ENCODE measurements around the gene IDI2. TPM values are rescaled to one million over a fixed set of nuclear protein-coding genes. Genes with fewer than 3 reads are reported as not detected.

The IDI2 gene
- total and polyA plus RNA-seq, 2 of the 13 experiments (the other 11 are each of a cell fraction or from before 2014, with no cell fraction given), result not detected

GRCh38 chr10:970311-971149 lies 55.1 kb downstream of the IDI2 start (continued):
- TF ChIP-seq ZIK1 (CRISPR knock-in tag; IDR thresholded peaks at IDR 0.05; ENCODE audit: borderline replicate concordance, low read depth), result no peak
- no peak for TF ChIP-seq ZNF367 (CRISPR knock-in tag; IDR thresholded peaks at IDR 0.05; ENCODE audit: borderline replicate concordance)
- peak; percentile 32 for TF ChIP-seq THAP11 (CRISPR knock-in tag; IDR thresholded peaks at IDR 0.05)
- peak; percentile 62 for TF ChIP-seq SALL1 (CRISPR knock-in tag; IDR thresholded peaks at IDR 0.05)
- TF ChIP-seq PHF21A (CRISPR knock-in tag; IDR thresholded peaks at IDR 0.05), result peak; percentile 86
- TF ChIP-seq PLSCR1 (CRISPR knock-in tag; IDR thresholded peaks at IDR 0.05; ENCODE audit: borderline replicate concordance), result no peak
- no peak for TF ChIP-seq SETDB1 (CRISPR knock-in tag; IDR thresholded peaks at IDR 0.05; ENCODE audit: borderline replicate concordance)
- TF ChIP-seq ZNF7 (CRISPR knock-in tag; IDR thresholded peaks at IDR 0.05), result no peak
- no peak for TF ChIP-seq CCAR2 (optimal IDR thresholded peaks at IDR 0.05; ENCODE audit: low read depth, low read length)
- no peak for TF ChIP-seq IKZF4 (CRISPR knock-in tag; IDR thresholded peaks at IDR 0.05; ENCODE audit: borderline replicate concordance, low read depth, not compliant biosample characterization)
- no peak for TF ChIP-seq NONO (IDR thresholded peaks at IDR 0.05)
- no peak for TF ChIP-seq NONO (CRISPR knock-in tag; conservative IDR thresholded peaks at IDR 0.05)
- TF ChIP-seq, protein P1, sequence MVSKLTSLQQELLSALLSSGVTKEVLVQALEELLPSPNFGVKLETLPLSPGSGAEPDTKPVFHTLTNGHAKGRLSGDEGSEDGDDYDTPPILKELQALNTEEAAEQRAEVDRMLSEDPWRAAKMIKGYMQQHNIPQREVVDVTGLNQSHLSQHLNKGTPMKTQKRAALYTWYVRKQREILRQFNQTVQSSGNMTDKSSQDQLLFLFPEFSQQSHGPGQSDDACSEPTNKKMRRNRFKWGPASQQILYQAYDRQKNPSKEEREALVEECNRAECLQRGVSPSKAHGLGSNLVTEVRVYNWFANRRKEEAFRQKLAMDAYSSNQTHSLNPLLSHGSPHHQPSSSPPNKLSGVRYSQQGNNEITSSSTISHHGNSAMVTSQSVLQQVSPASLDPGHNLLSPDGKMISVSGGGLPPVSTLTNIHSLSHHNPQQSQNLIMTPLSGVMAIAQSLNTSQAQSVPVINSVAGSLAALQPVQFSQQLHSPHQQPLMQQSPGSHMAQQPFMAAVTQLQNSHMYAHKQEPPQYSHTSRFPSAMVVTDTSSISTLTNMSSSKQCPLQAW (CRISPR knock-in tag; IDR thresholded peaks at IDR 0.05), result 0 out of 2 replicates have a peak, but pooled peaks have one; percentile 28
- TF ChIP-seq FOXJ3 (CRISPR knock-in tag; IDR thresholded peaks at IDR 0.05; ENCODE audit: borderline replicate concordance), result peak; percentile 71; the same call in 1 of the 2 replicates
- 0 out of 2 replicates have a peak, but pooled peaks have one; percentile 8 for TF ChIP-seq MIXL1 (CRISPR knock-in tag; IDR thresholded peaks at IDR 0.05)
- TF ChIP-seq HNF4A (CRISPR knock-in tag; IDR thresholded peaks at IDR 0.05), result peak; percentile 47
- TF ChIP-seq TFAP4 (IDR thresholded peaks at IDR 0.05; ENCODE audit: borderline replicate concordance, low read depth), result peak; percentile 71; the same call in 1 of the 2 replicates
- TF ChIP-seq ZFP1 (CRISPR knock-in tag; IDR thresholded peaks at IDR 0.05), result no peak
- TF ChIP-seq ZNF124 (CRISPR knock-in tag; IDR thresholded peaks at IDR 0.05), result no peak
- no peak for TF ChIP-seq PHB2 (IDR thresholded peaks at IDR 0.05; ENCODE audit: partially characterized antibody)
- TF ChIP-seq ZBTB26 (CRISPR knock-in tag; IDR thresholded peaks at IDR 0.05; ENCODE audit: borderline replicate concordance), result peak; percentile 94
- TF ChIP-seq MEF2D (CRISPR knock-in tag; IDR thresholded peaks at IDR 0.05), result peak; percentile 77
- TF ChIP-seq ZNF18 (CRISPR knock-in tag; IDR thresholded peaks at IDR 0.05; ENCODE audit: insufficient replicate concordance), result no peak
